AG04450 (cell line): Measurements from ENCODE around the gene FYN. TPM values are rescaled to one million over a fixed set of nuclear protein-coding genes. Genes with fewer than 3 reads are reported as not detected.

Source experiments
- CTCF ChIA-PET: fragments of 300-600, 350-600 bp; formaldehyde crosslinking; extraction: SDS; loops from one replicate; lab custom pipeline; 2022; ENCODE audit warnings: antibody characterized with exemption, inconsistent platforms; lab: Charles Lee
- POLR2A ChIA-PET: fragments of 350-600 bp; formaldehyde crosslinking; extraction: SDS; loops from one replicate; lab custom pipeline; 2021; ENCODE audit warnings: antibody characterized with exemption, inconsistent platforms; lab: Yijun Ruan, JAX
- DNase-seq: peaks from one replicate; pipeline ENCODE4 v3.0.0-alpha.2; 2011; ENCODE audit warnings: low read depth, low spot score
- H3K27ac ChIP-seq: one replicate; pipeline ENCODE4 v1.5.1; 2012; ENCODE audit warnings: low read depth, low read length, control low read depth
- H3K27me3 ChIP-seq: one replicate; pipeline ENCODE4 v1.6.0; 2012; ENCODE audit warnings: low read length; ENCODE audit not compliant: control insufficient read depth, insufficient read depth
- H3K4me3 ChIP-seq: 2 replicates; pipeline ENCODE4 v1.5.1; 2011; ENCODE audit warnings: mild to moderate bottlenecking, low read depth, low read length, control low read depth
- H3K9me3 ChIP-seq: 2 replicates; pipeline ENCODE4 v1.5.1; 2012; ENCODE audit warnings: low read length; ENCODE audit not compliant: control insufficient read depth, insufficient read depth
- polyA plus RNA-seq: library from polyadenylated mRNA; depleted of rRNA; stranded (reverse); fragments of >200 nt; gene quantifications from 2 replicates; pipeline ENCODE4 v1.2.3, GENCODE V29; 2011
- TF ChIP-seq, protein P1 (sequence below): IDR thresholded peaks from 2 replicates; pipeline ENCODE4 v1.5.1; 2011; ENCODE audit warnings: low read depth, low read length, control low read depth, inconsistent platforms

Gene FYN
- polyA plus RNA-seq, 1 experiment = 29.0 TPM

GRCh38 chr6:111740506-111740905 is 132.7 kb downstream of the FYN start:
- no peak overlapping the region for H3K27ac ChIP-seq
- CTCF ChIA-PET = interaction anchor here (0.7 kb wide), 1 partner anchor 919 kb away, joined by 3 read pairs; no protein-coding TSS in a partner anchor
- no peak for DNase-seq
- H3K27me3 ChIP-seq = no peaks in the 10 kb centered on the region
- TF ChIP-seq, protein P1, sequence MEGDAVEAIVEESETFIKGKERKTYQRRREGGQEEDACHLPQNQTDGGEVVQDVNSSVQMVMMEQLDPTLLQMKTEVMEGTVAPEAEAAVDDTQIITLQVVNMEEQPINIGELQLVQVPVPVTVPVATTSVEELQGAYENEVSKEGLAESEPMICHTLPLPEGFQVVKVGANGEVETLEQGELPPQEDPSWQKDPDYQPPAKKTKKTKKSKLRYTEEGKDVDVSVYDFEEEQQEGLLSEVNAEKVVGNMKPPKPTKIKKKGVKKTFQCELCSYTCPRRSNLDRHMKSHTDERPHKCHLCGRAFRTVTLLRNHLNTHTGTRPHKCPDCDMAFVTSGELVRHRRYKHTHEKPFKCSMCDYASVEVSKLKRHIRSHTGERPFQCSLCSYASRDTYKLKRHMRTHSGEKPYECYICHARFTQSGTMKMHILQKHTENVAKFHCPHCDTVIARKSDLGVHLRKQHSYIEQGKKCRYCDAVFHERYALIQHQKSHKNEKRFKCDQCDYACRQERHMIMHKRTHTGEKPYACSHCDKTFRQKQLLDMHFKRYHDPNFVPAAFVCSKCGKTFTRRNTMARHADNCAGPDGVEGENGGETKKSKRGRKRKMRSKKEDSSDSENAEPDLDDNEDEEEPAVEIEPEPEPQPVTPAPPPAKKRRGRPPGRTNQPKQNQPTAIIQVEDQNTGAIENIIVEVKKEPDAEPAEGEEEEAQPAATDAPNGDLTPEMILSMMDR = no peak
- no peaks in the 10 kb centered on the region for H3K9me3 ChIP-seq
- POLR2A ChIA-PET = interaction anchor here (0.7 kb wide), 1 partner anchor 60 kb away, joined by 3 read pairs; no protein-coding TSS in a partner anchor
- H3K4me3 ChIP-seq = no peak overlapping the region

DNA sequence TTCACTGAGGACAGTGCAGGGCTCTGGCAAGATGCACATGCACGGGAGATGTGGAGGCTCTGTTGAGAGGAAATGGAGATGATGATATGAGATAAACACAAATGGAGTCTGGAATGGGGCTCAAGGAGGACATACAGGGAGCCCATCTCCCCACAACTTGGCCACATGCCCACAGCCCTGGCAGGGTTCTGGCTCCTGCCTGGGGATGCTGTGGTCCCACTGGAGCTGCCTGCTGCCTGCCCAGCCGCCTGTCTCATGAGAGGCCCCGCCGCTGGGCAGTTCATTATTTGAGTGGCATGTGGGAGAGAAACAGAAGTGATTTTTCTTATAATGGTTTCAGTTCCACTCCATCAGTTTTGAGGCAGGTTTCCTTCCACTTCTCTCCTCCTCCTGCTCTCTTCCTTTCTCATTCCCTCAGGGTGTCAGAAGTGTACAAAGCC is 134.0 kb downstream of the FYN start:
- CTCF ChIA-PET = no interaction called here
- Histone ChIP-seq H3K4me3 (no peak overlapping the region), H3K27me3 (no peaks in the 10 kb centered on the region), H3K27ac (no peak overlapping the region), H3K9me3 (no peaks in the 10 kb centered on the region)
- TF ChIP-seq, protein P1 = no peak
- POLR2A ChIA-PET = no interaction called here
- DNase-seq = no peak

- POLR2A ChIA-PET = no interaction called here
- DNase-seq = no peak
- Histone ChIP-seq H3K9me3 (no peaks in the 10 kb centered on the region), H3K27me3 (no peaks in the 10 kb centered on the region), H3K4me3 (no peak overlapping the region), H3K27ac (no peak overlapping the region)
- TF ChIP-seq, protein P1 = no peak
- CTCF ChIA-PET = no interaction called here
Measured at GRCh38 chr6:111738631-111739030, 134.6 kb downstream of the FYN start.

DNA sequence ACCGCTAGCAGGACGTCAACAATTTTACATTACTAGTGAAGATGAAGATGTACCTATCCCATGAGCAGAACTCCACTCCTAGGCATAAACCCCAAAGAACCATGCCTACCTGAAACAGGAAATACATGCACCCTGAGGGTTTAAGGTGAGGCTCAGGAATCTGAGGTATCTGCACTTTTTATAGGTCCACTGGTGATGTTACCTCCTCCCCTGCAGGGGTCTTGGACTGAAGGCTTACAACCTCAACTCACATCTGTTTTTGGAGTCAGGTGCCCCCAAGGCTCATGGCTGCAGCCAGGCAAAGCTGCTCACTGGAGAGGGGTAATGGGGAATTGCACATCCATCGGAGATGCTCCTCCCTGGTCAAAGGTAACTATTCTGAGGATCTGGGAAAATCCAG is 135.1 kb downstream of the FYN start:
- CTCF ChIA-PET = no interaction called here
- H3K27ac ChIP-seq = no peak overlapping the region
- H3K9me3 ChIP-seq = no peaks in the 10 kb centered on the region
- POLR2A ChIA-PET = no interaction called here
- no peak for DNase-seq
- H3K4me3 ChIP-seq = no peak overlapping the region
- no peaks in the 10 kb centered on the region for H3K27me3 ChIP-seq
- TF ChIP-seq, protein P1 = no peak

DNA sequence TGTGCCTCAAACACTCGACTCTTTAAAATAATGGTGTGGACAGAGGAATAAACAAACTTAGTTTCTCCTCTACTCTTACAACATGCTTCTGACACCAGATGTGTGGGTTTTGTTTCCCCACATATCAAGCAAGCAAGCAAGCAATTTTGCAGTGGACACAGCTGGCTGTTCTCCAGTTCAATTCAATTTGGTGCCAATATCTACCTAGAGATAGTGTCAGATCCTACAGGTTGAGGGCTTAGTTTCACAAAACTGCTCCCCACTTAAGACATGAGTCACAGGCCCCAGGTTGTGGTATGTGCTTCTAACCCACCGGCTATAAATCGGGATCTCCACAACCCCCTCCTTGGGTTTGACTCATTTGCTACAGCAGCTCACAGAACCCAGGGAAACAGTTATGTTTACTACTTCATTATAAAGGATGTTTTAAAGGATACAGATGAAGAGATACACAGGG is 136.2 kb downstream of the FYN start:
- TF ChIP-seq, protein P1 = no peak
- peaks cover 7% of the 10 kb centered on the region for H3K9me3 ChIP-seq
- DNase-seq = no peak
- H3K4me3 ChIP-seq = no peak overlapping the region
- ChIA-PET POLR2A (interaction anchor here (0.5 kb wide), 1 partner anchor 116 kb away, joined by 5 read pairs; no protein-coding TSS in a partner anchor), CTCF (interaction anchor here (0.8 kb wide), 1 partner anchor 260 kb away, joined by 3 read pairs; no protein-coding TSS in a partner anchor)
- peak overlapping the region; percentile 12 for H3K27ac ChIP-seq
- H3K27me3 ChIP-seq = no peaks in the 10 kb centered on the region
